NB4 (cell line): ENCODE data around the gene FAM163A.

ENCODE experiments used
- DNase-seq: peaks from one replicate; pipeline ENCODE4 v3.0.0; 2010; ENCODE audit warnings: low read depth
- H3K4me3 ChIP-seq: one replicate; pipeline ENCODE4 v1.5.1; 2011; ENCODE audit warnings: mild to moderate bottlenecking, low read depth, low read length, moderate library complexity
- CTCF ChIP-seq: IDR thresholded peaks from one replicate; pipeline ENCODE4 v1.5.1; 2012; ENCODE audit warnings: low read depth, low read length
- MAX ChIP-seq: IDR thresholded peaks from 2 replicates; pipeline ENCODE4 v1.6.1; 2011; ENCODE audit warnings: low read depth, low read length
- MYC ChIP-seq: IDR thresholded peaks from 2 replicates; pipeline ENCODE4 v1.6.1; 2011; ENCODE audit warnings: low read depth, low read length
- POLR2A ChIP-seq: IDR thresholded peaks from 2 replicates; pipeline ENCODE4 v1.6.1; 2011; ENCODE audit warnings: mild to moderate bottlenecking; ENCODE audit not compliant: insufficient read length; ENCODE audit errors: extremely low read depth

Gene FAM163A

GRCh38 chr1:179809506-179810366 is 66.6 kb downstream of the FAM163A start:
- no peak overlapping the region for H3K4me3 ChIP-seq
- DNase-seq, result peak; percentile 79
- TF ChIP-seq CTCF, result peak; percentile 91
- no peak for TF ChIP-seq MAX

GRCh38 chr1:179810367-179810715 is 67.2 kb downstream of the FAM163A start:
- TF ChIP-seq MAX, result no peak
- TF ChIP-seq POLR2A, result no peak
- TF ChIP-seq MYC, result no peak
- TF ChIP-seq CTCF, result no peak
- H3K4me3 ChIP-seq, result no peak overlapping the region
- no peak for DNase-seq

- TF ChIP-seq MYC (no peak), POLR2A (no peak), CTCF (no peak), MAX (no peak)
- H3K4me3 ChIP-seq, result no peak overlapping the region
- DNase-seq, result no peak
These were observed 69.6 kb downstream of the FAM163A start for GRCh38 chr1:179812501-179813292.

- no peak for DNase-seq
- TF ChIP-seq MYC, result no peak
- no peak for TF ChIP-seq CTCF
- TF ChIP-seq POLR2A, result no peak
- TF ChIP-seq MAX, result no peak
- H3K4me3 ChIP-seq, result no peak overlapping the region
These were observed 70.8 kb downstream of the FAM163A start for GRCh38 chr1:179813626-179814545.

- TF ChIP-seq POLR2A (no peak), MYC (no peak)
- no peak overlapping the region for H3K4me3 ChIP-seq
- no peak for DNase-seq
These were observed 71.4 kb downstream of the FAM163A start for GRCh38 chr1:179814546-179814838.
